22Rv1 (cell line): Measurements from ENCODE around the gene DPY19L1.
"Not testable (repeated sequence)": the region's sequence is repeated elsewhere in the genome, so short reads cannot be mapped to it uniquely, and the experiment has no call there.

Source experiments
- ZFX ChIP-seq: fragments of 450-650 bp; IDR thresholded peaks from 2 replicates; pipeline ENCODE4 v1.6.1; 2017; ENCODE audit warnings: antibody characterized with exemption, borderline replicate concordance
- TF ChIP-seq, protein P1 (sequence below): fragments of 450-650 bp; IDR thresholded peaks from 2 replicates; pipeline ENCODE4 v1.5.1; 2017; ENCODE audit warnings: mild to moderate bottlenecking

DNA sequence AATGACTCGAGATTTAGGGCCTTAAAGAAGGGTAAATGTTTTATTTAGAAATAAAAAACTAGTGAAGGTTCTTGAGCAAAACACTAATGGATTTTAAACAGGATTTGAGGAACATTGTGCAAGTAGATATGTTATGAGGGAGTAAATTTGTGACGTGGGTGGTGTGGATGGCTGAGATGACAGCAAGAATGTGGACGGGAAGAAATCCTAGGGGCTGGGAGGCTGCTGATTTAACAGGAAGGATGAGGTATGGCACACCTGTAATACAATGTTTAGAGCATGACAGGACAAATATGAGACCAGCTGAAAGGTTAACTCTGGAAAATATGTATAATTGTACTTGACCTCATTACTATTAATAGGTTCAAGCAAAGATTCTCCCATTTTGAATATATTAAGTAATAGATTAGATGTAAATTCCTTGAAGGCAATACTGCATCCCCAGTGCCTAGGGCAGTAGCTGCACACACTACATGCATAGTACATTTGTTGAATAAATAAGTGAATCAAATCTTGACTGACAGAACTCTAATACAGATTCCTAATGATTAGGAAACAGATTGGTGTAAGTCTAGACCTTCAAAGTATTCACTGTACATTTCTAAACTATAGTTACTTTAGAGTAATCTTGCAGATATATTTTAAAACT lies 10.1 kb upstream of the DPY19L1 start:
- TF ChIP-seq, protein P1, sequence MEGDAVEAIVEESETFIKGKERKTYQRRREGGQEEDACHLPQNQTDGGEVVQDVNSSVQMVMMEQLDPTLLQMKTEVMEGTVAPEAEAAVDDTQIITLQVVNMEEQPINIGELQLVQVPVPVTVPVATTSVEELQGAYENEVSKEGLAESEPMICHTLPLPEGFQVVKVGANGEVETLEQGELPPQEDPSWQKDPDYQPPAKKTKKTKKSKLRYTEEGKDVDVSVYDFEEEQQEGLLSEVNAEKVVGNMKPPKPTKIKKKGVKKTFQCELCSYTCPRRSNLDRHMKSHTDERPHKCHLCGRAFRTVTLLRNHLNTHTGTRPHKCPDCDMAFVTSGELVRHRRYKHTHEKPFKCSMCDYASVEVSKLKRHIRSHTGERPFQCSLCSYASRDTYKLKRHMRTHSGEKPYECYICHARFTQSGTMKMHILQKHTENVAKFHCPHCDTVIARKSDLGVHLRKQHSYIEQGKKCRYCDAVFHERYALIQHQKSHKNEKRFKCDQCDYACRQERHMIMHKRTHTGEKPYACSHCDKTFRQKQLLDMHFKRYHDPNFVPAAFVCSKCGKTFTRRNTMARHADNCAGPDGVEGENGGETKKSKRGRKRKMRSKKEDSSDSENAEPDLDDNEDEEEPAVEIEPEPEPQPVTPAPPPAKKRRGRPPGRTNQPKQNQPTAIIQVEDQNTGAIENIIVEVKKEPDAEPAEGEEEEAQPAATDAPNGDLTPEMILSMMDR: not testable (repeated sequence)
- not testable (repeated sequence) for TF ChIP-seq ZFX
